Astrocyte of the hippocampus (primary cell): ENCODE data around the gene CALML5.

Experiments
- DNase-seq: peaks from one replicate; pipeline ENCODE4 v3.0.0; 2011; ENCODE audit warnings: low read depth, low spot score

The CALML5 gene, protein sequence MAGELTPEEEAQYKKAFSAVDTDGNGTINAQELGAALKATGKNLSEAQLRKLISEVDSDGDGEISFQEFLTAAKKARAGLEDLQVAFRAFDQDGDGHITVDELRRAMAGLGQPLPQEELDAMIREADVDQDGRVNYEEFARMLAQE

GRCh38 chr10:5499493-5500140, at the start of gene CALML5:
Gene CALML5 (minus strand): TSS chr10:5499570. CDS start chr10:5499438, 132 bp downstream.
- no peak for DNase-seq

DNA sequence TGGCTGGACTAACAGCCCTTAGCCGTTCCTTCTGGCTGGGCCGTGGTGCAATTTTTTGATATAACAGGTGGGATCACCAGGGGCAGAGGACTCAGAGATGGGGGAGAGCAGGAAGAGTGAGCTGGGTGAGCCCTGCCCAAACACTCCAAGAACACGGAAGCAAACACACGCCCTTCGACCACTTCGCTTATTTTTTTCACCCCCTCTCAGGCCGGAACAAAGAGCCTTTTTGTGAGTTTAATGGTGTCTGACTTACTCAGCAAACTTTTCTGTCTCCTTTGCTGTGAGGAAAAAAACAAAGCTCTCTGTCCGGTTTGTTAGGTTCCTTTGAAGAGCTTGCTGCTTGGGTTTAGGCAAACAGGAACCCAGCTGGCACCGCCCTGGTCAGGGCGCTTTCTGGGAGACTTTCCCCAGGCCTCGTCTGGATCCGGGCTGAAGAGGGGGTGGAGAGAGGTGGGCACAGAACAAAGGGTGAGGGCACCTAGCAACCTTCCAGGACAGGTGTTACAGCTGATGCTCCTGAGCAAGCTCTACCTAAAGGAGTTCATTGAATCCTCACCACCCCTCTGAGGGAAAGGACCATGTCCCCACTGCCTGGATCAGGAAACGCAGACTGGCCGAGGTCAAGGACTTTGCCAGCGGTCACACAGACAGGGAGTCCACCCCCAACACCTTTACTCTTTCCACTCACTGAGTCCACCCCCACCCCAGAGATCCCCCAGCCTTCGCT, 48.7 kb upstream of the CALML5 start:
- DNase-seq = peak; percentile 56

DNA sequence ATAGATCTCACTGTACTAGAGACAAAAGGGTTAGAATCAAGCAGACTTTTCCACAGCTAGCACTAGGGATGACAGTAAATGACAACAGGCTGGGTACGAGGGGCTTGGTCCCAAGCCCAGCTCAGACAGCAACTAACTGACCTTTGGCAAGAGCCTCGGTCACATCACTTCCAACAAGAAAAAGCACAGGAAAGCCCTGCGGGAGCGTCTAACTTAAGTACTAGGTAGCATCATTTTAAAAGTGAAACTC, 48.2 kb upstream of the CALML5 start:
- no peak for DNase-seq

- DNase-seq = peak; percentile 60
Observed at GRCh38 chr10:5546891-5547680, 47.7 kb upstream of the CALML5 start.

- peak; percentile 92 for DNase-seq
Observed at GRCh38 chr10:5545778-5546710, 46.7 kb upstream of the CALML5 start.

DNA sequence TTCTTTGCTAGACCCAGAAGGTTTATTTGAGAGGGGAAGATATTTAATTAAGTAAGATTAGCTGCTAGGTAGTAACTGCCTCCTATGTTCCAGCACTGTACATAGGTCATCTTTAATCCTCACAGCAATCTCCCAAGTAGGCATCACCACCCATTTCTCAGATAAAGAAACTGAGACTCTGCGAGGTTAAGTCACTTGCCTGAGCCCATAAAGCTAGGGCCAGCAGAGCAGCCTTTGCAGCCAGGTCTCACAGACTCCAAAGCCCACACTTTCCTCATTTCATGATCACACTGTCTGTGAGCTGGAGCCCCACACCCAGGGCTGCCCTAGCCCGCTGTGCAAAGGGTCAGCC, 46.0 kb upstream of the CALML5 start:
- DNase-seq = no peak

DNA sequence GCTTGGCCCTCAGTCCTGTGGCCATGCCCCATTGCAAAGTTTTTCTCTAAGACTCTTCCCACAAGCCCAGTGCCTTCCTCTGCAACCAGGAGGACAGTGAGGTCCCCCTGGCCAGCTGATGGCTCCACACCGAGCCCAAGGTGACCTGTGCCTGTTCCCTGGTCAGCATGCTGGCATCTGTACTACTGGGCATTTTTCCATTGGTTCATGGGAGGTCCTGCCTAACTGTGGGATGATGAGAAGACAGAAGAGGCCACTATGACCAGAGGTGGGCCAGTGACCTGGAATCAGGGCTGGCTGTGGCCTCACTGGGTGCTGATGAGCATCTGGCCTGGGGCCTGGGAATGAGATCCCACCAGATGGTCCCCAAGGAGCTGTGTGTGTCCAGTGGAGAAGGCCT, 45.6 kb upstream of the CALML5 start:
- DNase-seq = no peak

DNA sequence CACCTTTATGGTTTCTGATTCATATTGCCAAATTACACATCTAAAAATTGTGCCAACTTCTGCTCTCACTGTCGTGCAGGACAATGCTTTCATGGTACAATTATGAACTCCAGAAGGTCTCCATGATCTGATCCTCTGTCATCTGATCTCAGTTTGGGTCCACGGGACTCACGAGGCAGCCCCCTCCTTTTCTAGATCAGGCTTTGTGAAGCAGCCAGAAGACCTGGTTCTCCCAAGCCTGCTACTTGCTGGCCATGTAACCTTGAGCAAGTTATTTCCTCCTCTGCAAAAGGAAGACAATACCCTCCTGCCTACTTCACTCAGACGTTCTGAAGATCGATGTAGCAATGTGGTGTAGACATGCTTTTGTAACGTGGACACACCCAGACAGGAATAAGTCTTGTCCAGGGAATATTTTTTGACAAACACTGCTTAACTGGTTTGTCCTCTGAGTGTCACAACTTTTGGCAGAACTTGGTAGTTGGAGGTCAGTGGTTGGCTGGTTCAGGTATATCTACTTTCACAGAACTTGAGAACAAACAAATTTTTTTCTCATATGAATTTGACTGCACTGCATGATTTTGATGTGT, 44.9 kb upstream of the CALML5 start:
- no peak for DNase-seq

- no peak for DNase-seq
Observed at GRCh38 chr10:5543623-5544022, 44.3 kb upstream of the CALML5 start.

DNA sequence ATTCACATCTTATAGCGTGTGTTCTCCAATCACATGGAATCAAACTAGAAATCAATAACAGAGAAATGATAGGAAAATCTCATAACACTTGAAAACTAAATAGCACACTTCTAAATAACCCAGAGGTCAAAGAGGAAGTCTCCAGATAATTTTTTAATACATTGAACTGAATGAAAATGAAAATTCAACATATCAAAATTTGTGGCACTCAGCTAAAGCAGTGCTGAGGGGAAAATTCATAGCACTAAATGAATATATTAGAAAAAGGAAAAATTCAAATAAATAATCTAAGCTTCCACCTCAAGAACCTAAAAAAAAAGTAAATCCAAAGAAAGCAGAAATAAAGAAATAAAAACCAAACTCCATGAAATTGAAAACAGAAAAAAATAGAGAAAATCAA, 42.7 kb upstream of the CALML5 start:
- no peak for DNase-seq

GRCh38 chr10:5540891-5541290, 41.5 kb upstream of the CALML5 start:
- no peak for DNase-seq

- no peak for DNase-seq
Observed at GRCh38 chr10:5540080-5540479, 40.7 kb upstream of the CALML5 start.

DNA sequence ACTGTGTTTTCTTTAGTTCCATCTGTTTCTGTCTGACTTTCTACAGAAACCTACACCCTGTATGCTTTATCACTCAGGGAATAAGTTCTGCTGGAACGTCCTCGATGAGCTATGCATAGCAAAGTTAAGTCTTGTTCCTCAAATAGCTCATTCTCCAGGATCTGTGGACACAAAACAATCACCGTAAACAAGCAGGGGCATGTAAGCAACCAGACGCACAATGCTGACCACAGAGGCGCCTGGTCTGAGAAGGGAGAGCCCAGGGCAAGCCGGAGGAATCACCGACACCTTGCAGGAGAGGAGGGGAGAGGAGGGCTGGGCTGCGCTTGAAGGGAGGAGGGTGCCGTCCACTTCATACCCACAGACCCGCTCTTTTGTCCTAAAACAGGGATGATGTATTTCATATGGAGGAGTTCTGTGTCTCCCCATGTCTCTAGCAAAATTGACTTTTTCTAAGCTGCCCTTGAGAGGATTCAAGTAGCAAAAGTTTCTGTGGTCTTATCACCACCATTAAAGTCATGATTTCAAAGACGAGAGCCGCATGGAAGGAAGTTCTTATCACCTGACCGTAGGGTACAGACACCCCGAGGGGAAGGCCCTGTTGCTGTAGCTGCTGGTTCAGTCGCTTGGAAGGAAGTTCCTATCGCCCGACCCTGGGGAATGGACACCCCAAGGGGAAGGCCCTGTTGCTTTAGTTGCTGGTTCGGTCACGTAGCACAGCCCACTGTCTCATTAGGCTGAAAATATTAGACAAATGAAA, 39.7 kb upstream of the CALML5 start:
- peak; percentile 58 for DNase-seq

DNA sequence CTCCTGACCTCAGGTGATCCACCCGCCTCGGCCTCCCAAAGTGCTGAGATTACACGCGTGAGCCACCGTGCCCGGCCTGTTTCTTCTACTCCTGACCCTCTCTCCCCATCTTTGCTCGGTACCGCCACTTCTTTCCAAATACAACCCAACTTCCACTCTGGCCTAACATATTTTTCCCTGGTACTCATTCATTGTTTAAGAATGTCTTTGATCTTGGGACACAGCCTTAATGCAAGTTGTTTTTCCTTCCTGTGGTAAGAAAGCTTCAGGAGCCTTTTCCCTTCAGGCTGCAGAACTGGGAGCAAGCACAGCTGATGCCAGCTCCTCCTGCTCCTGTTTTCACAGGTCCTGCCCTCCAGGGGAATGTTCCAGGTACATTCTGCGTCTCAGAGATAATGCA, 39.1 kb upstream of the CALML5 start:
- DNase-seq = peak; percentile 76

GRCh38 chr10:5537684-5538083, 38.3 kb upstream of the CALML5 start:
- DNase-seq = no peak

DNA sequence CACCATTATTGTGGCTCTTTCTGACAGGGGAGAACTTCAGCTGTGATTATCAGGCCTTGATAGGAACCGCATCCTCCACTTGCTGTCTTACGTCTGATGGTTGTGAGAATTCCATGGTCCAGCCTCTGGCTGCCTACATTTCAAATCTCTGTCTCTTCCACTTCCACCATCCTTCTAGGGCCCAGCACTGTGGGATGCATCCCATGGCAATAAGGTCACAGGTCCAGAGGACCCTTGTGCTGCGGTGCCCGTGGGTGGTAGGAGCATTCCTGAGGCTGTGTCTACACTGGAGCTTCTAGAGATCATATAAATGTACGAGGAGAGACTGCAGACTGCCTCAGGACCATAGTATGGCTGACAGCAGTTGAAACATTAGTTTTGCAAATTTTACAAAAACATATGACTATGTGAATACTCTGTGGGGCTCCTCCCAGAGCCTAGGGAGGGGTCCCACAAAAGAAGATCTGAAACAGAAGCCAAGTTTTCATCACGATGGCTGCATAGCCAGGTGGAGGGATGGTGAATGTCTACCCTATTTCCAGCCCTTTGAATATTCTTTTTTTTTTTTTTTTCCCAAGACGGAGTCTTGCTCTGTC, 37.2 kb upstream of the CALML5 start:
- no peak for DNase-seq

- DNase-seq = no peak
Observed at GRCh38 chr10:5534880-5535856, 35.8 kb upstream of the CALML5 start.

DNA sequence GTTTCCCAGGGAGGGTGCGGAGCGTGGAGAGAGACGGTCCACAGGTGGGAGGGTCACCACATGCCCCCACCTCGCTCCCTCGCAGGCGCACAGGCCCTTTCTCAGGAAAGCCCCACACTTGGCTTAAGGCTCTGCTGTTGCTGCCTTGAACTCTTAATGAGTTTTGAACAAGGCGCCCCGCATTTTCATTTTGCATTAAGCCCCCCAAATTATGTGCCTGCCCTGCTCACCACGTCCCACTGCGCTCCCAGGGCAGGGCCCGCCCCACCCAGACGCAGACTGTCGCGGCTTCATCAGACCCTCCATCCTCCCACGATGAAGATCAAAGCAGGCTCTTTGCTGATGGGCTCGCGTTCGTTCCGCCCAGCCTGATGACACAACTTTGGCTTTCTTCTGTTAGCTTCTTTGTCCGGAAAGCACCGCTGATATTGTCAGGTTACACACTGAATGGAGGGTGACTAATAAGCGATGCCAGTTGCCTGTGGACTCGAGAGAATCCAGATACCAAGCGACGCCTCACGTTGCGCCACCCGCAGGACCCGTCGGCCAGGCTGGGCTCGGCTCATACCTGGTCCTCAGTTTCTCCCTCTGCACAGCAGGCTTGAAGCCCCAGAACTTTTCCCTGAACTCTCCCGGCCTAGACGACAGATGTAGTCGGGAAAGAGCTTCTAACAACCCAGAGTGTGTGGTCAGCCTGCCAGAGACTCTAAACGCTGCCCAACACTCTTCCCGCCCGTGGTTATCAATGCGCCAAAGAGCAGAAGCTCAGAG, 34.9 kb upstream of the CALML5 start:
- DNase-seq = no peak
